ENCODE measurements around the gene EYS. TPM values are rescaled to one million over a fixed set of nuclear protein-coding genes. Genes with fewer than 3 reads are reported as not detected.

Gene EYS
- total and polyA plus RNA-seq, 7 donors: 0.07 to 0.46 TPM; not detected in 5

DNA sequence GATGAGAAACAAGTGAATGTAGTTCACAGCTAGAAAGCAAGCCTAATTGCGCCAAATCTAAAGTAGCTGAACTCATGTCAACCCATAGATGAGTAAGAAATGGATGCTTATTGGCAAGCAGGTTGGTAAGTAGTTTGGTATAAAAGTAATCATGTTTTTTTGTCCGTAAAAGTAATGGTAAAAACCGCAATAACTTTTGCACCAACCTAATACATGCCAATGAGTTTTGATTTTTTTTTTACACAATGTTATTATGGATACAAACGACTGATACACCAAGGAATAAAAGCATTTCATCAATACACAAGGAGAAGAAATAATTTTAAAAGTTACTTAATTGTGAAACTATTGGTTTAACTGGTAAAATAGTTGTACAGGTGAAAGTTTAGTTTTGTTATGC, 977.5 kb downstream of the EYS start:
- Histone ChIP-seq H3K9me3 (peaks cover 0 to 5% (median 0%) of the 10 kb centered on the region in 4 donors), H3K27me3 (no peaks in the 10 kb centered on the region), H3K27ac (no peak overlapping the region), H3K36me3 (no peaks in the 10 kb centered on the region), H3K4me1 (no peaks in the 10 kb centered on the region), H3K4me3 (no peak overlapping the region)
- TF ChIP-seq, protein P1, sequence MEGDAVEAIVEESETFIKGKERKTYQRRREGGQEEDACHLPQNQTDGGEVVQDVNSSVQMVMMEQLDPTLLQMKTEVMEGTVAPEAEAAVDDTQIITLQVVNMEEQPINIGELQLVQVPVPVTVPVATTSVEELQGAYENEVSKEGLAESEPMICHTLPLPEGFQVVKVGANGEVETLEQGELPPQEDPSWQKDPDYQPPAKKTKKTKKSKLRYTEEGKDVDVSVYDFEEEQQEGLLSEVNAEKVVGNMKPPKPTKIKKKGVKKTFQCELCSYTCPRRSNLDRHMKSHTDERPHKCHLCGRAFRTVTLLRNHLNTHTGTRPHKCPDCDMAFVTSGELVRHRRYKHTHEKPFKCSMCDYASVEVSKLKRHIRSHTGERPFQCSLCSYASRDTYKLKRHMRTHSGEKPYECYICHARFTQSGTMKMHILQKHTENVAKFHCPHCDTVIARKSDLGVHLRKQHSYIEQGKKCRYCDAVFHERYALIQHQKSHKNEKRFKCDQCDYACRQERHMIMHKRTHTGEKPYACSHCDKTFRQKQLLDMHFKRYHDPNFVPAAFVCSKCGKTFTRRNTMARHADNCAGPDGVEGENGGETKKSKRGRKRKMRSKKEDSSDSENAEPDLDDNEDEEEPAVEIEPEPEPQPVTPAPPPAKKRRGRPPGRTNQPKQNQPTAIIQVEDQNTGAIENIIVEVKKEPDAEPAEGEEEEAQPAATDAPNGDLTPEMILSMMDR (IDR thresholded peaks at IDR 0.05): no peak
- TF ChIP-seq POLR2A (IDR thresholded peaks at IDR 0.05): no peak
- TF ChIP-seq POLR2AphosphoS5 (IDR thresholded peaks at IDR 0.05): no peak
- TF ChIP-seq EP300 (IDR thresholded peaks at IDR 0.05): no peak
- intact Hi-C loops (cut with DNase I): no loop called here
- no peak for DNase-seq
- 73 to 81% methylated on average over 4 of the region's 4 CpGs for WGBS, 2 donors

DNA sequence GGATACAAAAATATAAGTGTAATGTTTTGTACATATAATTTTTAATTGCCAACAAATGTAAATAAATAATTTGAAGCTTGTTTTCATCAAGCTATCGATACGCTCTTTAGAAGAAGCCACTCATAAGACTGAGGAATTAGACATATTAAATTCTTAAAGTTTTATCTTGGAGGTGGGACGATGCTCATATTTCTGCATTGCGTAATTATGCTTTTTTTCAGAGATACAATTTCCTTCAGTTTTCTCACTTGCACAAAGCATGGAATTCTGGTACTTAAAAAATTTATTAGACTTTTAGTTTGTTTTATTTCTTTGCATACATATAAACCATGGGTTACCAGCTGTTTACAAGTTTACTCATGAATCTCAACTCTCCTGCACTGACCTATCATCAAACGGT, 980.0 kb downstream of the EYS start:
- TF ChIP-seq EP300 (IDR thresholded peaks at IDR 0.05) (no peak), POLR2AphosphoS5 (IDR thresholded peaks at IDR 0.05) (no peak), POLR2A (IDR thresholded peaks at IDR 0.05) (no peak)
- TF ChIP-seq, protein P1 (IDR thresholded peaks at IDR 0.05): no peak
- intact Hi-C loops (cut with DNase I): no loop called here
- DNase-seq: no peak
- no peak overlapping the region for H3K4me3 ChIP-seq
- WGBS, 2 donors: 84 to 85% methylated on average over 5 of the region's 5 CpGs
- no peaks in the 10 kb centered on the region for H3K4me1 ChIP-seq
- peaks cover 0 to 5% (median 0%) of the 10 kb centered on the region in 4 donors for H3K9me3 ChIP-seq
- no peak overlapping the region for H3K27ac ChIP-seq
- no peaks in the 10 kb centered on the region for H3K27me3 ChIP-seq
- no peaks in the 10 kb centered on the region for H3K36me3 ChIP-seq

DNA sequence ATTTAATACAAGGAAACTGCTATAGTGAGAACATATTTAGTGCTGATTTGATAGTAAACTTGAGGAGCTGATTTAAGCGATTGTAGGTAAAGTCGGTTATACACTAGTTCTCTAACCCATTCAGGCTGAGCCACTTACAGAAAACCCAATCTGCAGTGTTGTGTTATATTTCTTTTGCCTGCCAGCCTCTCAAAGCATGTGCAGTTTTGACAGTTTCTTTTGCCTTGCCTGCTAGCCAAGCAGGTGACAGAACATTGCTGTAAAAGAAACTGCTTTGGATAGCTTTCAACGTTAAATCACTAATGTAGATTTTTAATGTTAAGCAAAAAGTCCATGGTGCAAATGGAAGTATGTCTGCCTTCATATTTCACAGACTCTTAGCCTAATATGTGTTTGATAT, 982.9 kb downstream of the EYS start:
- Histone ChIP-seq H3K4me1 (no peaks in the 10 kb centered on the region), H3K4me3 (no peak overlapping the region), H3K9me3 (no peaks in the 10 kb centered on the region), H3K27me3 (no peaks in the 10 kb centered on the region), H3K36me3 (no peaks in the 10 kb centered on the region), H3K27ac (no peak overlapping the region)
- intact Hi-C loops (cut with DNase I): no loop called here
- DNase-seq: no peak
- TF ChIP-seq, protein P1 (IDR thresholded peaks at IDR 0.05): no peak
- TF ChIP-seq POLR2A (IDR thresholded peaks at IDR 0.05) (no peak), EP300 (IDR thresholded peaks at IDR 0.05) (no peak), POLR2AphosphoS5 (IDR thresholded peaks at IDR 0.05) (no peak)
- 82 to 91% methylated on average over 3 of the region's 3 CpGs for WGBS, 2 donors

DNA sequence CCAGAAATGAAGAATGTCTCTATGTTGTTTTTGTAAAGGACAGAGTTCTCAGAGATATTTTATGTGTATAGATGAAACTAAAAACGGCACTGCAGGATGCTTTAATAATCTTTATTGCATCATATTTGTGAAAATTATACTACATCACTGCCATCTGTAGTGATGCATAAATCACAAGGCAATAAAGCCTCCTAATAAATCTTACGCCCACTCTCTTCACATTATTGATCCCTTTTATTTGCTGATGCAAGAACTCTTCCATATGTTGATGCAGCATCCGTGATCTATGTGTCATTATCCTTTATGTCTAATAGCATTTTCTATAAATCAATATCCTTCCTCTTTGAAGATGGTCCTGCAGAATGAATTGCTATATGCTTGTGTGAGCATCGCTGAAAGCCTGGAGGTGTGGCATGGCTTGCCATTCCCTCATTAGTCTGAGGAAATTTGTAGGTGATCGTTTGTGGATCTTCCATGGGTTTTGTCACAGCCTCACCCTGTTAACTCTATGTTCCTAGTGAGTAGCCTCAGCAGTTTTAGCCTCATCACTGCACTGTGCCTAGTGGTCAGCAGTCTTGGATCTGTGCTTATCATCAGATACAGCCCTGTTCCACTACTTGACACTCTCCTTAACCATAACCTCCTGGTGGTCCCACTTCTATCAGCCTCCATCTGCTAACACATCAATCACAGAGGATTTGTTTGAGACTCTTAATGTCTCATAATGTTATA, 983.5 kb downstream of the EYS start:
- intact Hi-C loops (cut with DNase I): no loop called here
- DNase-seq: no peak
- Histone ChIP-seq H3K27me3 (no peaks in the 10 kb centered on the region), H3K9me3 (no peaks in the 10 kb centered on the region), H3K4me3 (no peak overlapping the region), H3K4me1 (no peaks in the 10 kb centered on the region), H3K27ac (no peak overlapping the region), H3K36me3 (no peaks in the 10 kb centered on the region)
- 70 to 82% methylated on average over 5 of the region's 5 CpGs for WGBS, 2 donors
- TF ChIP-seq POLR2A (IDR thresholded peaks at IDR 0.05) (no peak), POLR2AphosphoS5 (IDR thresholded peaks at IDR 0.05) (no peak), EP300 (IDR thresholded peaks at IDR 0.05) (no peak)
- TF ChIP-seq, protein P1 (IDR thresholded peaks at IDR 0.05): no peak

DNA sequence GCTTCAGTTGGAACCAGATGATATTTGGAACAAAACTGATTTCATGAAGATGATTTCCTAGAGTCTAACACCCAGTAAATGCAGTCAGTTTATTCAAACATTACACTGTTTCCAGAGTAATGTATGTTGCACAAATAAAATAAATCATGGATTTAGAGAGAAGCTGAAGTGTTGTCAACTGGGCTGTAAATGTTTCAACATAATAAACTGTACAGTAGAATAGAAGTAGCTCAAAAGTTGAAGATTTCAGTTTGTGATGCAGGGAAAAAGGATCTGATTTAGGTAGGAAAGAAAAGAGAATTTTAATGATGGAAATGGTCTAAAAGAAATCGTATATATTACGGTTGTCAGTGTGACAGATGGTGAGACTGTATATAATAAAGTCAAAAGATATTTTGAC, 985.2 kb downstream of the EYS start:
- DNase-seq: no peak
- H3K4me1 ChIP-seq: no peaks in the 10 kb centered on the region
- H3K27ac ChIP-seq: no peak overlapping the region
- H3K36me3 ChIP-seq: no peaks in the 10 kb centered on the region
- TF ChIP-seq, protein P1 (IDR thresholded peaks at IDR 0.05): no peak
- no peak for TF ChIP-seq POLR2AphosphoS5 (IDR thresholded peaks at IDR 0.05)
- no peak for TF ChIP-seq EP300 (IDR thresholded peaks at IDR 0.05)
- TF ChIP-seq POLR2A (IDR thresholded peaks at IDR 0.05): no peak
- intact Hi-C loops (cut with DNase I): no loop called here
- WGBS, 2 donors: 80% methylated on average over 2 of the region's 2 CpGs
- no peaks in the 10 kb centered on the region for H3K27me3 ChIP-seq
- H3K4me3 ChIP-seq: no peak overlapping the region
- H3K9me3 ChIP-seq: no peaks in the 10 kb centered on the region
